Subcutaneous abdominal adipose tissue (tissue), 5 donors: ENCODE results near the gene TMEM214.
A peak's percentile ranks its signal among the peaks of the same experiment; 100 is the strongest.

Experiments used
- H3K27ac ChIP-seq: one replicate; pipeline ENCODE4 v1.7.0; 2013; ENCODE audit warnings: low read depth, mild to moderate bottlenecking, inconsistent platforms, low read length, moderate library complexity
- H3K27me3 ChIP-seq, 5 donors: one replicate each; pipeline ENCODE4 v1.7.0; 2013; ENCODE audit warnings: low read length in 5 of 5, inconsistent platforms in 1 of 5; ENCODE audit not compliant: control insufficient read depth in 5 of 5, insufficient read depth in 4 of 5
- H3K36me3 ChIP-seq, 5 donors: one replicate each; pipeline ENCODE4 v1.7.0; 2013; ENCODE audit warnings: low read length in 5 of 5; ENCODE audit not compliant: control insufficient read depth in 5 of 5, insufficient read depth in 5 of 5
- H3K4me1 ChIP-seq, 5 donors: one replicate each; pipeline ENCODE4 v1.7.0; 2013; ENCODE audit warnings: low read length in 5 of 5, mild to moderate bottlenecking in 3 of 5, moderate library complexity in 1 of 5; ENCODE audit not compliant: control insufficient read depth in 5 of 5, insufficient read depth in 5 of 5
- H3K4me3 ChIP-seq, 5 donors: one replicate each; pipeline ENCODE4 v1.7.0; 2013; ENCODE audit warnings: low read length in 5 of 5, low read depth in 1 of 5
- H3K9ac ChIP-seq, 5 donors: one replicate each; pipeline ENCODE4 v1.7.0; 2013; ENCODE audit warnings: low read length in 5 of 5, mild to moderate bottlenecking in 4 of 5, moderate library complexity in 3 of 5
- H3K9me3 ChIP-seq, 5 donors: one replicate each; pipeline ENCODE4 v1.7.0; 2013; ENCODE audit warnings: low read length in 5 of 5; ENCODE audit not compliant: control insufficient read depth in 5 of 5
- donor health status: healthy.
- donor health status: healthy.
- donor health status: healthy.
- donor health status: healthy.
- donor health status: healthy.

Gene TMEM214

DNA sequence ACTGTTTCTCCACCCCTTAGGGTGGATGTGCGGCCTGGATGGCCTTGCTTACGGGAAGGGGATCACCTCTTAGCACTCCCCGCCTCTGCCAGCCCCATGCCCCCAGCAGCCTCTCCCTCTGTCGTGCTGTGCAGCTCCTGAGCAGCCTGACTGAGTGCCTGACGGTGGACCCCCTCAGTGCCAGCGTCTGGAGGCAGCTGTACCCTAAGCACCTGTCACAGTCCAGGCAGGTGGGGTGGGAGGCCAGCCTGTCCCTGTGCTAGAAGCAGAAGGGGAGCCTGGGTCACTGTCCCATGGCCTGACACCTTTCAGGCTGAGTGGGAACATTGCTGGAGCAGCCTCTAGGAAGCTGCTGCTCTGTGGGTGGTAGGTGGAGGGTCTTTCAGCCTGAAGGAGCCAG, 5.2 kb downstream of the TMEM214 start:
- Histone ChIP-seq H3K9me3 (no peaks in the 10 kb centered on the region), H3K36me3 (peaks cover 0 to 72% (median 67%) of the 10 kb centered on the region in 5 donors), H3K4me3 (no peak overlapping the region), H3K4me1 (peaks cover 2 to 28% (median 25%) of the 10 kb centered on the region in 5 donors), H3K27me3 (no peaks in the 10 kb centered on the region), H3K9ac (no peak overlapping the region), H3K27ac (no peak overlapping the region)

DNA sequence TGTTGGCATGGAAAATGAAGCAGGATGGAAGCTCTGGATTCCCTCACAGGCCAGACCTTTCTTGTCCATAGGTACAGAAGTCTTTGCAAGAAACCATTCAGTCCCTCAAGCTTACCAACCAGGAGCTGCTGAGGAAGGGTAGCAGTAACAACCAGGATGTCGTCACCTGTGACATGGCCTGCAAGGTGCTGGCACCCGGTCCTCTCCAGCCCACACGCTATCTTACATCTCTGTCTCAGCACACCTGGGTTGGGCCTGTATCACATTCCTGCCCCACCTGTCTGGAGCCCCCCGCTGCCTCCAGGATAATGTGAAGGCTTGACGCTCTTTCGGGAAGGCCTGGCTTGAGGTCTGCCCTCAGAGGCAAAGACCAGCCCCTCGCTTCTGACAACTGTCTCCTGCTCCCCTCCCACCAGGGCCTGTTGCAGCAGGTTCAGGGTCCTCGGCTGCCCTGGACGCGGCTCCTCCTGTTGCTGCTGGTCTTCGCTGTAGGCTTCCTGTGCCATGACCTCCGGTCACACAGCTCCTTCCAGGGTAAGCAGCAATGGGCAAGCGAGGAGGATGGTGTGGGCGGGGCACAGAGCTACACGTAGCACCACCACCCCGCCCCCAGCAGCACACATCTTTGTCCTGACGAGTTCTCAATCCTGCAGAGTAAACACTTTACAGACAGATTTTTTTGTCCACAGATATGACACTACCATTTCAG, 6.0 kb downstream of the TMEM214 start:
- no peak overlapping the region for H3K4me3 ChIP-seq
- no peaks in the 10 kb centered on the region for H3K9me3 ChIP-seq
- H3K27me3 ChIP-seq, result no peaks in the 10 kb centered on the region
- peaks cover 2 to 20% (median 17%) of the 10 kb centered on the region in 5 donors for H3K4me1 ChIP-seq
- no peak overlapping the region for H3K27ac ChIP-seq
- peaks cover 0 to 72% (median 67%) of the 10 kb centered on the region in 5 donors for H3K36me3 ChIP-seq
- H3K9ac ChIP-seq, result no peak overlapping the region

DNA sequence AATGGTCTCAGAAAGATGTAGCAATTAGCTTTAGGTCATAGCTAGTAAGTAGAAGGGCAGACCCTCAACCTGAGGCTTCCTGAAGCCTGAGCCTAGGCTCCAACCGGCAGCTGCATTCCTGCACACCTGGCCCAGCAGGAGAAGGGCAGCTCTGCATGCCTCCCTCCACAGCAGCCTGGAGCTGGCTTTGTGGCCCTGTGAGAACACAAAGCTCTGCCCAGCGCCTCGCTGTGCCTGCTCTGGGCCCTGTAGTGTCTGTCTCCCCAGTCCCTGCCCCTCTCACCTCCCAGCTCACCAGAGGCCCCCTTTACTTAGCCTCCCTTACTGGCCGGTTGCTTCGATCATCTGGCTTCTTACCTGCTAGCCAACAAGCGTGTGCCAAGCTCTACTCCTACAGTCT, 6.7 kb downstream of the TMEM214 start:
- H3K27ac ChIP-seq, result no peak overlapping the region
- H3K36me3 ChIP-seq, result peaks cover 0 to 72% (median 67%) of the 10 kb centered on the region in 5 donors
- H3K4me3 ChIP-seq, result no peak overlapping the region
- H3K4me1 ChIP-seq, result peaks cover 0 to 13% (median 11%) of the 10 kb centered on the region in 5 donors
- no peaks in the 10 kb centered on the region for H3K27me3 ChIP-seq
- H3K9ac ChIP-seq, result no peak overlapping the region
- no peaks in the 10 kb centered on the region for H3K9me3 ChIP-seq

DNA sequence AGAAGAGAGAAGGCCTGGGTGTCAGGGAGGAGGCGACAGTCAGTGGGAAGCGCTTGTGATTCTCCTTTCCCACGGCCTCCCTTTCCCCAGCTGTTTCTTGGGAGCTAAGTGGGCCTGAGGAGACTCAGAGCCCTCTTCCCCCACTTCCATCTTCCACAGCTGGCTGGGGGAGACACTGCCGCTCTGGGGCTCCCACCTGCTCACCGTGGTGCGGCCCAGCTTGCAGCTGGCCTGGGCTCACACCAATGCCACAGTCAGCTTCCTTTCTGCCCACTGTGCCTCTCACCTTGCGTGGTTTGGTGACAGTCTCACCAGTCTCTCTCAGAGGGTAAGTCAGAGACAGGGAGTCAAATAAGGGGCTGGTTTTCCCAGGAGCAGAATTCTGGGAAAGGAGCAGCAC, 7.1 kb downstream of the TMEM214 start:
- Histone ChIP-seq H3K36me3 (peaks cover 0 to 70% (median 67%) of the 10 kb centered on the region in 5 donors), H3K4me1 (peaks cover 0 to 9% (median 7%) of the 10 kb centered on the region in 5 donors), H3K9me3 (no peaks in the 10 kb centered on the region), H3K27ac (no peak overlapping the region), H3K4me3 (no peak overlapping the region), H3K9ac (no peak overlapping the region), H3K27me3 (no peaks in the 10 kb centered on the region)

DNA sequence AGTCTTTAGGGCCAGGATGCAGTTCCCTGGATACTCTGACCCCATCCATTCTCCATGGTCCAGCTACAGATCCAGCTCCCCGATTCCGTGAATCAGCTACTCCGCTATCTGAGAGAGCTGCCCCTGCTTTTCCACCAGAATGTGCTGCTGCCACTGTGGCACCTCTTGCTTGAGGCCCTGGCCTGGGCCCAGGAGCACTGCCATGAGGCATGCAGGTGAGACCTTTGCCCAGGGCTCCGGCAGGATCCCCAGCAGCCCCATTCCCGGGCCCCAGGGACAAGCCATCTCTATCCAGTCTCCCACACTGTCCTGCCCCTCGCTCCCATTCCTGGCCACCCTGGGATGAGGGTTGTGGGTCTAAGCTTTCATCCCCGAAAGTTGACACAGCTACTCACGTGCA, 7.5 kb downstream of the TMEM214 start:
- Histone ChIP-seq H3K27me3 (no peaks in the 10 kb centered on the region), H3K27ac (no peak overlapping the region), H3K9ac (no peak overlapping the region), H3K4me3 (no peak overlapping the region), H3K4me1 (peaks cover 0 to 5% (median 3%) of the 10 kb centered on the region in 5 donors), H3K9me3 (no peaks in the 10 kb centered on the region), H3K36me3 (peaks cover 0 to 65% (median 64%) of the 10 kb centered on the region in 5 donors)

DNA sequence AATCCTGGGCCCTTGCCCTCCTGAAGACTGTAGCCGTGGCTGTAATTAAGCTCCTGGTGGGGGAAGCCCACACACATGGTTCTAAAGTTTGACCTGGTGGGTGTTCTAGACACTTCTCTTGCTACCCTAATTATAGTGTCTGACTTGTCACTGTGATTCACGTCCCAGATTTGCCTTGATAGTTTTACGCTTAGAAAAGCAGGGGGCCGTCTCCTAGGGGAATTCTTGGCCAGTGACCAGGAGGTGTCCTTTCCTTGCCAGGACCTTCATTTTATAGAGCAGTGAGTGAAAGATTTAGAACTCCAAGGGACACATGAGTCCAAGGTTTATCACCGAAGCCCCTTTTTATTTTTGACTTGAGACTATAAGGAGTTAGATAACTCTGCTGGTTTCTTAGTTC, 9.0 kb downstream of the TMEM214 start:
- peaks cover 0 to 51% (median 49%) of the 10 kb centered on the region in 5 donors for H3K36me3 ChIP-seq
- H3K4me1 ChIP-seq, result no peaks in the 10 kb centered on the region
- no peaks in the 10 kb centered on the region for H3K9me3 ChIP-seq
- H3K9ac ChIP-seq, result no peak overlapping the region
- no peaks in the 10 kb centered on the region for H3K27me3 ChIP-seq
- H3K27ac ChIP-seq, result no peak overlapping the region
- no peak overlapping the region for H3K4me3 ChIP-seq

DNA sequence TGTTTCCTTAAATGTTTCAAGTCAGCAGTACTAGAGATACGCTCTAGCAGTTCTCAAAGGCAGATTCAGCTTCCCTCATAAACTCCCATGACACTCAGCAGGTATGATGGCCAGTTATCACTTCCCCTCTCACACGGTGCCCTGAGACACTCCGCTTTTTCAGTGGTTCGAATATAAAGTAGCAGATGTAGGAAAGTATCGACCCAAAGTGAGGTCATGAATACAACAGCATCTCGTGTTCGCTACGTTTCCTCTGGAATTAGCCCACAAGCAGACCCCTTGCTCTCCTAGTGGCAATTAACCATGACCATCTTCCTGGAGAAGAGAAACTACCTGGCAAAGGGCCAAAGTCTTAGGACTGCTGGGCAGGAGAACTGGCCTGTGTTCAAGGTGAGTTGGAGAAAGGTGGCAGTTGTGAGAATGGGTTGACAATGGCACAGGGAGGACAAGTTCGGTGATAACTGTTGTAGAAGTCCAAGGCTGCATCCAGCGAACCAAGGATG, 9.4 kb downstream of the TMEM214 start:
- H3K9ac ChIP-seq, result no peak overlapping the region
- no peak overlapping the region for H3K27ac ChIP-seq
- H3K4me1 ChIP-seq, result no peaks in the 10 kb centered on the region
- no peaks in the 10 kb centered on the region for H3K9me3 ChIP-seq
- H3K4me3 ChIP-seq, result no peak overlapping the region
- H3K36me3 ChIP-seq, result peaks cover 0 to 46% (median 44%) of the 10 kb centered on the region in 5 donors
- H3K27me3 ChIP-seq, result no peaks in the 10 kb centered on the region

DNA sequence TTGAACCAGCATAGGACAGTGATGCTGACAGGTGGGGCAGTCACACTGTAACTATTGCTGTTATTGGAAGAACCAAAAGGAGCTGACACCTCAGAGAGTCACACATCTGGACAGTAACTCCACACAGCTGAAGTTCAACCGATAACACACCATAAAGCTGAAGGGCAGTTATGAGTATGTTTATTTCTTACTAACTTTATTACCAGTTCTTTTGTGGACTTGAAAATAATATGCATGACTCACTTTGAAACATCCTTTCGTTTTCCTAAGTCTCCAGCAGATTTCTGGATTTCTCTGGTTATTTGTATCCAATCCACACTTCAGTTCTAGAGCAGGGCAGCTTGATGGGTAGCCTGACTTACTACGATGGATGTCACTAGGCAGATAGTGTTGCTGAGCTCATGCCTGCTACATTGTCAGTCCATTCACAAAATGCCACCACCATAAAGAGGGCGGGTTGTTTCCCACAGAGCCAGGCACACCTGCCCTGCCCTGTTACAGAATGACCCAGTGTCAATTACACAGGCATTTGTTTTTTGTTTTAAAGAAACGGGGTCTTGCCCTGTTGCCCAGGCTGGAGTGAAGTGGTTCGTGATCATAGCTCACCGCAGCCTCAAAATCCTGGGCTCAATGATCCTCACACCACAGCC, 10.3 kb downstream of the TMEM214 start:
- no peak overlapping the region for H3K9ac ChIP-seq
- H3K4me3 ChIP-seq, result no peak overlapping the region
- H3K36me3 ChIP-seq, result peaks cover 0 to 37% (median 35%) of the 10 kb centered on the region in 5 donors
- no peaks in the 10 kb centered on the region for H3K27me3 ChIP-seq
- no peak overlapping the region for H3K27ac ChIP-seq
- H3K9me3 ChIP-seq, result no peaks in the 10 kb centered on the region
- no peaks in the 10 kb centered on the region for H3K4me1 ChIP-seq

DNA sequence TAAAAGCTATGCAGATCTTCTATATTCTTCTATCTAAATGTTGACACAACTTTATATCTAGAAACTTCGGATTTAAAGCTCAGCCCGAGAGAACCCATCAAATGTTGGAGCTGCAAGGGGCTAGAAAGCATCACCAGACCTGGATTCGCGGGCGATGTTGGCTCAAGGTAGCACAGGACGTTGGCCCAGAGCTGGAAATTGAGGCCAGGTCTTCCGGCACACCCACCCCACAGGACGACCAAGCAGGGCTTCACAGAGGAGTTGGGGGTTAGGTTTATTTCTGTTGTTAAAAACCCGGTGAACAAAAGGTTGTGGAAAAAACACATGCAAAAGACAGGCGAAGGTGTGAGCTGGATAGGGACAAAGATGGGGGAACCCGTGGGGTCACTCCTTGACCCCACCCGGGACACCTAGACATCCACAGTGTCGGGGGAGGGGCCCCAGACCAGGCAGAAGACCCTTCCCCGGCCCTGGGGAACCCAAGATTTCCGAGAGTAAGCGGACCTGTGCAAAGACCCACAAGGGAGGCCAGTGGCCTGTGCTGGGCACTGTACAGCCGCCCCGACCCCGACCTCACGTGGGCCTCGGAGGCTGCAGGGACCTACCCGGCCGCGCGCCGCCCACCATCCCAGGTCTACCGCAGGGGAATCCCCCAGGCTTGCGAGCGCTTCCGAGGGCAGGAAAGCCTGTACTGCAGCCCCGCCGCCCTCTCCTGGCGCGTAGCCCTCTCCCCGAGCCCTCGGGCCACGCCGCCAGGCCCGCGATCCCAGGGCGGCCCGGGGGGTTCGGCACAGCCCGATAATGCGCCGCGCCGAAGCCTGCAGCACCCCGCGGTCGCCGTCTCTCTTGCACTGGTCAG, 16.9 kb downstream of the TMEM214 start:
- H3K9ac ChIP-seq, result peak overlapping the region in 4 of 5 donors; percentile 24 to 88 (median 74)
- H3K4me3 ChIP-seq, result peak overlapping the region; percentile 83 to 93 (median 88)
- H3K27ac ChIP-seq, result peak overlapping the region; percentile 31
- H3K27me3 ChIP-seq, result no peaks in the 10 kb centered on the region
- H3K36me3 ChIP-seq, result peaks cover 3 to 14% (median 10%) of the 10 kb centered on the region in 5 donors
- no peaks in the 10 kb centered on the region for H3K9me3 ChIP-seq
- H3K4me1 ChIP-seq, result peaks cover 3 to 30% (median 21%) of the 10 kb centered on the region in 5 donors
